Activated CD4-positive, alpha-beta memory T cell treated with anti-CD3 and anti-CD28 coated beads, Interleukin-2, amount 10 ng/mL, durations not matched to agents 7 days and 5 days (primary cell): ENCODE measurements around the gene ELMO1. TPM values are rescaled to one million over a fixed set of nuclear protein-coding genes. Genes with fewer than 3 reads are reported as not detected.
"Not testable (repeated sequence)": the region's sequence is repeated elsewhere in the genome, so short reads cannot be mapped to it uniquely, and the experiment has no call there.

Experiments
- CTCF ChIA-PET: fragments of 350-600 bp; sonication (Branson Sonifier 250); formaldehyde crosslinking; loops from one replicate; lab custom pipeline; 2021; ENCODE audit warnings: antibody characterized with exemption, inconsistent platforms; lab: Charles Lee
- POLR2A ChIA-PET: fragments of 350-600 bp; sonication (Branson Sonifier 250); formaldehyde crosslinking; loops from one replicate; lab custom pipeline; 2021; ENCODE audit warnings: antibody characterized with exemption; lab: Charles Lee
- DNase-seq: peaks from one replicate; pipeline ENCODE4 v3.0.0-alpha.2; 2020
- H3K27ac Mint-ChIP-seq: one replicate; pipeline ENCODE4 v1.8.0; 2021; ENCODE audit warnings: mild to moderate bottlenecking, mixed read lengths
- H3K27me3 Mint-ChIP-seq: one replicate; pipeline ENCODE4 v1.8.0; 2021; ENCODE audit warnings: mixed read lengths
- H3K36me3 Mint-ChIP-seq: one replicate; pipeline ENCODE4 v1.8.0; 2021; ENCODE audit warnings: low read depth, mixed read lengths
- H3K4me1 Mint-ChIP-seq: one replicate; pipeline ENCODE4 v1.8.0; 2021; ENCODE audit warnings: mixed read lengths
- H3K4me3 Mint-ChIP-seq: one replicate; pipeline ENCODE4 v1.8.0; 2021; ENCODE audit warnings: mild to moderate bottlenecking, mixed read lengths
- H3K9me3 Mint-ChIP-seq: one replicate; pipeline ENCODE4 v1.8.0; 2021; ENCODE audit warnings: mixed read lengths
- total RNA-seq, 2 experiments: library from RNA; stranded (reverse); gene quantifications; one replicate each; pipeline ENCODE4 v1.2.3, GENCODE V29; 2021

ELMO1 gene
- total RNA-seq, 2 experiments from 2014 or later, result 100 to 102 TPM

GRCh38 chr7:37149051-37149772 is 299.5 kb downstream of the ELMO1 start:
- no peak overlapping the region for H3K27ac Mint-ChIP-seq
- ChIA-PET CTCF (interaction anchor here (0.7 kb wide), 1 partner anchor 125 kb away, joined by 3 read pairs; no protein-coding TSS in a partner anchor), POLR2A (no interaction called here)
- DNase-seq, result no peak
- no peaks in the 10 kb centered on the region for H3K4me1 Mint-ChIP-seq
- H3K36me3 Mint-ChIP-seq, result peaks cover 53% of the 10 kb centered on the region
- H3K9me3 Mint-ChIP-seq, result no peaks in the 10 kb centered on the region
- no peak overlapping the region for H3K4me3 Mint-ChIP-seq
- H3K27me3 Mint-ChIP-seq, result no peaks in the 10 kb centered on the region

DNA sequence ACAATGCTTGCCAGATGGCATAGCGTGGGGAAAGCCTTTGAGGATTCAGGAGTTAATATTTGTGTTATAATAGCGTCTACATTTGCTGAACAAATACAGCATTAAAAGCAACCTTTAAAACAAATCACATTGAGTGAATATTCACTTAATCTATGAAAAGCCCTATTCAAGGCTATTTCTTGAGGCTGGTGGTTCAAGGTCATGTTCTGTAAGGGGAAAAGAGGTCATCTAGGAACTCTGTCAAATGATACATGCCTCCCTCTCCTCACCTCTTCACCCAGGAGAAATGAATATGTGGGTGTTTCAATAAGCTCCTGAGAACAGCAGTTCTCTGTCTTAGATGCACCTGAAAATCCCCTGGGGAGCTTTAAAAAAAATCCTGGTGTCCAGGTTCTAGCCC is 303.0 kb downstream of the ELMO1 start:
- no peaks in the 10 kb centered on the region for H3K27me3 Mint-ChIP-seq
- no peaks in the 10 kb centered on the region for H3K4me1 Mint-ChIP-seq
- H3K4me3 Mint-ChIP-seq, result no peak overlapping the region
- CTCF ChIA-PET, result no interaction called here
- H3K36me3 Mint-ChIP-seq, result peaks cover 41% of the 10 kb centered on the region
- H3K27ac Mint-ChIP-seq, result no peak overlapping the region
- peaks cover 6% of the 10 kb centered on the region for H3K9me3 Mint-ChIP-seq
- no peak for DNase-seq
- POLR2A ChIA-PET, result no interaction called here

- POLR2A ChIA-PET, result no interaction called here
- H3K36me3 Mint-ChIP-seq, result peaks cover 44% of the 10 kb centered on the region
- no peaks in the 10 kb centered on the region for H3K4me1 Mint-ChIP-seq
- H3K9me3 Mint-ChIP-seq, result peaks cover 16% of the 10 kb centered on the region
- DNase-seq, result no peak
- no peak overlapping the region for H3K4me3 Mint-ChIP-seq
- CTCF ChIA-PET, result interaction anchor here (0.7 kb wide), 1 partner anchor 324 kb away, joined by 3 read pairs; no protein-coding TSS in a partner anchor
- H3K27me3 Mint-ChIP-seq, result no peaks in the 10 kb centered on the region
- no peak overlapping the region for H3K27ac Mint-ChIP-seq
Measured at GRCh38 chr7:37144423-37144822, 304.2 kb downstream of the ELMO1 start.

GRCh38 chr7:37142958-37143357 is 305.7 kb downstream of the ELMO1 start:
- no peaks in the 10 kb centered on the region for H3K27me3 Mint-ChIP-seq
- H3K36me3 Mint-ChIP-seq, result peaks cover 50% of the 10 kb centered on the region
- no peak overlapping the region for H3K27ac Mint-ChIP-seq
- ChIA-PET CTCF (no interaction called here), POLR2A (no interaction called here)
- peaks cover 22% of the 10 kb centered on the region for H3K9me3 Mint-ChIP-seq
- no peak for DNase-seq
- H3K4me3 Mint-ChIP-seq, result no peak overlapping the region
- no peaks in the 10 kb centered on the region for H3K4me1 Mint-ChIP-seq

DNA sequence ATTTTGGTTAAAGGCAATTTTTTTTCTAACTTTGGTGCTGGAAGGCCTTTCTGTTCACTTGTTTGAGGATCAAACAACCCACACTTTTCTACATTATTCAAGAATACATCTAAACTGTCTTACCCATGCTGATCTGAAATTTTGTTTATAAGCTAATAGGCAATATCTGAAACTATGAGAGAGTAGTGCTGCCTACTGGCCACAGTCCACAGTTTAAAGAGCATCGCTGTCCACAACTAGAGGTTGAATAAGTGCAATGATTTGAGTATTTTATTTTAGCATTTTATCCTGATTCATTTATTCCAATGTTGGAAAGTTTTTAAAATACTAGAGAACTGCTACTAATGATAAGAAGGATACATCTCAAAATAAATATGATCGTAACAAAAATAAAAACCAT is 306.9 kb downstream of the ELMO1 start:
- ChIA-PET CTCF (interaction anchor here (0.6 kb wide), 1 partner anchor 40 kb away, joined by 3 read pairs; no protein-coding TSS in a partner anchor), POLR2A (no interaction called here)
- no peak overlapping the region for H3K4me3 Mint-ChIP-seq
- H3K27me3 Mint-ChIP-seq, result no peaks in the 10 kb centered on the region
- DNase-seq, result no peak
- H3K9me3 Mint-ChIP-seq, result peaks cover 24% of the 10 kb centered on the region
- no peaks in the 10 kb centered on the region for H3K4me1 Mint-ChIP-seq
- peaks cover 49% of the 10 kb centered on the region for H3K36me3 Mint-ChIP-seq
- H3K27ac Mint-ChIP-seq, result no peak overlapping the region

DNA sequence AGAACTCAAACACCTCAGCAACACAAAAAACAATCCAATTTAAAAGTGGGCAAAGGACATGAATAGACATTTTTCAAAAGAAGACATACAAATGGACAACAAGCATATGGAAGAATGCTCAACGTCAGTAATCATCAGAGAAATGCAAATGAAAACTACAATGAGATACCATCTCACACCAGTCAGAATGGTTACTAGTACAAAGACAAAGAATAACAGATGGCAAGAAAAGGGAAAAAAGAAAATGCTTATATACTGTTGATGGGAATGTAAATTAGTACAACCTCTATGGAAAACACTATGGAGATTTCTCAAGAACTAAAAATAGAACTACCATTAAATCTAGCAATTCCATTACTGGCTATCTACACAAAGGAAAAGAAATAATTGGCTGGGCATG is 314.8 kb downstream of the ELMO1 start:
- H3K27me3 Mint-ChIP-seq, CTCF ChIA-PET, H3K27ac Mint-ChIP-seq, DNase-seq, H3K4me3 Mint-ChIP-seq, H3K4me1 Mint-ChIP-seq, H3K9me3 Mint-ChIP-seq, POLR2A ChIA-PET: not testable (repeated sequence)
- H3K36me3 Mint-ChIP-seq, result peaks cover 81% of the 10 kb centered on the region

DNA sequence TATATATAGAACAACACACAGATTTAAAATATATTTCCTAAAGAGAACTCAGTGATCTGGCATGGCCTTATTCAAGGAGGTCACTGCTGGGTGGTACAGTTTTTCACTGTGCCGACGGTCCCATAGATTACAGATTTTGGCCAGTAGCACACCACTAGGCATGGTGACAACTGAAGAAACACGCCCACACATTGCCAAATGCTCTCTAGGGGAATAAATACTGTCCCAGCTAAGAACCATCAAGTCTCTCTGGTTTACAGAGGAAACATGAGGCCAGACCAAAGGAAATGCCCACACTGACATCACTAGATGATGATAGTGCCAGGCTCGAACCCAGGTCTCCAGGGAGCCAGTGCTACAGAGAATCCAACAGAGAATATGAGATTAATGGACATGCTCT is 316.8 kb downstream of the ELMO1 start:
- Mint-ChIP-seq H3K27me3 (no peaks in the 10 kb centered on the region), H3K4me1 (peaks cover 2% of the 10 kb centered on the region), H3K9me3 (peaks cover 2% of the 10 kb centered on the region), H3K36me3 (peaks cover 87% of the 10 kb centered on the region), H3K4me3 (no peak overlapping the region), H3K27ac (no peak overlapping the region)
- ChIA-PET POLR2A (no interaction called here), CTCF (no interaction called here)
- no peak for DNase-seq

DNA sequence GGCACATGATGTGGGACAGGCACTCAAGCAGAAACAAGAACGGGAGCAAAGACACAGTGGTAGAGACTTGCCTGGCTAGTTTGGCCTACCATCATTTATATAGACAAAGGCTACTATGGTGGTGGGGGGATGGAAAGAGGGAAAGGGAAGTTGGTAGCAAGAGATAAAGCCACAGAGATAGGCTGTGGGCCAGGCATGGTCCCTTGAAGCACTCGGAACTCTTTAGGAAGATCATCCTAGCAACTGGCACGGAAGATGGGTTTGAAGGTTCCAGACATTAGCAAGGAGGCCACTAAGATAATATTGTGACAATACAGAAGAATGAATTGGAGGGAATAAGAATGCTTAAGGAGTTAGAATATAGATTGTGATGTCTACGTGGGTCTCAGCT is 319.6 kb downstream of the ELMO1 start:
- peaks cover 8% of the 10 kb centered on the region for H3K9me3 Mint-ChIP-seq
- ChIA-PET CTCF (no interaction called here), POLR2A (no interaction called here)
- H3K4me3 Mint-ChIP-seq, result no peak overlapping the region
- H3K4me1 Mint-ChIP-seq, result peaks cover 2% of the 10 kb centered on the region
- no peak for DNase-seq
- H3K36me3 Mint-ChIP-seq, result peaks cover 84% of the 10 kb centered on the region
- H3K27ac Mint-ChIP-seq, result no peak overlapping the region
- H3K27me3 Mint-ChIP-seq, result no peaks in the 10 kb centered on the region

- Mint-ChIP-seq H3K9me3 (peaks cover 8% of the 10 kb centered on the region), H3K4me3 (no peak overlapping the region), H3K27ac (no peak overlapping the region), H3K27me3 (no peaks in the 10 kb centered on the region), H3K4me1 (peaks cover 2% of the 10 kb centered on the region), H3K36me3 (peaks cover 78% of the 10 kb centered on the region)
- POLR2A ChIA-PET, result no interaction called here
- DNase-seq, result no peak
- CTCF ChIA-PET, result no interaction called here
Measured at GRCh38 chr7:37128327-37129034, 320.2 kb downstream of the ELMO1 start.

- POLR2A ChIA-PET, result no interaction called here
- peaks cover 38% of the 10 kb centered on the region for H3K36me3 Mint-ChIP-seq
- peaks cover 11% of the 10 kb centered on the region for H3K4me1 Mint-ChIP-seq
- no peak for DNase-seq
- no peak overlapping the region for H3K4me3 Mint-ChIP-seq
- CTCF ChIA-PET, result no interaction called here
- no peaks in the 10 kb centered on the region for H3K27me3 Mint-ChIP-seq
- H3K27ac Mint-ChIP-seq, result no peak overlapping the region
- H3K9me3 Mint-ChIP-seq, result no peaks in the 10 kb centered on the region
Measured at GRCh38 chr7:37119296-37119860, 329.3 kb downstream of the ELMO1 start.

DNA sequence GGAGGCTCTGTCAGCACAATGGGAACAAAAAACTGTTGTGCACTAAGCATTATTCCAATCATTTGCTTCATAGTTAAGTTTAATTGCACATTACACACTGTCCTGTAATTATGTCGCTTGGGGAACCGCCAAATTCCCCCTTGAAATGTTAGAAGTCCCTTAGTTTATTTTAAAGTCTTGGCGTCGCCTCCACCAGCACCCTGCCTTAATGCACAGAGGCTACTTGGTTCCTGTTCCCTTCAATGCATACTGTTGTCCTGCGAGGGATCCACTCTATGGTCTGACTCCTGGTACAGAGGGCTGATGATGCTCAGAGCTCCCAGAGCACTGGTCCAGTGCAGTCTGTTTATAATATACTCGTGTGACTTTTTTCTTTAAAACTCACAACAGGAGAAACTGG is 330.7 kb downstream of the ELMO1 start:
- Mint-ChIP-seq H3K27me3 (no peaks in the 10 kb centered on the region), H3K27ac (no peak overlapping the region), H3K4me3 (no peak overlapping the region), H3K4me1 (peaks cover 17% of the 10 kb centered on the region), H3K9me3 (no peaks in the 10 kb centered on the region), H3K36me3 (peaks cover 42% of the 10 kb centered on the region)
- ChIA-PET POLR2A (no interaction called here), CTCF (no interaction called here)
- no peak for DNase-seq

- H3K27me3 Mint-ChIP-seq, result no peaks in the 10 kb centered on the region
- POLR2A ChIA-PET, result no interaction called here
- no peak for DNase-seq
- peaks cover 16% of the 10 kb centered on the region for H3K4me1 Mint-ChIP-seq
- no peak overlapping the region for H3K27ac Mint-ChIP-seq
- H3K36me3 Mint-ChIP-seq, result peaks cover 39% of the 10 kb centered on the region
- H3K4me3 Mint-ChIP-seq, result no peak overlapping the region
- H3K9me3 Mint-ChIP-seq, result no peaks in the 10 kb centered on the region
- CTCF ChIA-PET, result no interaction called here
Measured at GRCh38 chr7:37117292-37117691, 331.4 kb downstream of the ELMO1 start.

- POLR2A ChIA-PET, result no interaction called here
- peaks cover 16% of the 10 kb centered on the region for H3K4me1 Mint-ChIP-seq
- CTCF ChIA-PET, result no interaction called here
- H3K36me3 Mint-ChIP-seq, result peaks cover 37% of the 10 kb centered on the region
- no peak for DNase-seq
- H3K27ac Mint-ChIP-seq, result no peak overlapping the region
- no peak overlapping the region for H3K4me3 Mint-ChIP-seq
- H3K9me3 Mint-ChIP-seq, result peaks cover 3% of the 10 kb centered on the region
- no peaks in the 10 kb centered on the region for H3K27me3 Mint-ChIP-seq
Measured at GRCh38 chr7:37116093-37116701, 332.5 kb downstream of the ELMO1 start.
